ENCODE measurements around the gene MAD1L1.

Gene MAD1L1

GRCh38 chr7:1815051-1815481 lies 417.7 kb downstream of the MAD1L1 start:
- Histone ChIP-seq H3K4me3 (ENCODE audit: severe bottlenecking) (no peak overlapping the region), H3K27ac (ENCODE audit: poor library complexity, severe bottlenecking) (no peak overlapping the region), H3K4me1 (ENCODE audit: insufficient read depth, poor library complexity, severe bottlenecking) (no peaks in the 10 kb centered on the region), H3K27me3 (ENCODE audit: insufficient read depth, poor library complexity, severe bottlenecking) (no peaks in the 10 kb centered on the region), H3K9me3 (ENCODE audit: severe bottlenecking) (no peaks in the 10 kb centered on the region), H3K36me3 (ENCODE audit: low read depth) (no peaks in the 10 kb centered on the region)
- no peak for TF ChIP-seq CTCF (IDR thresholded peaks at IDR 0.05; ENCODE audit: poor library complexity, severe bottlenecking)
- DNase-seq (ENCODE audit: low spot score) (no peak), ATAC-seq (ENCODE audit: low read depth) (no peak)

GRCh38 chr7:1814089-1814811 lies 418.5 kb downstream of the MAD1L1 start:
- no peak for ATAC-seq (ENCODE audit: low read depth)
- Histone ChIP-seq H3K27ac (ENCODE audit: poor library complexity, severe bottlenecking) (no peak overlapping the region), H3K4me1 (ENCODE audit: insufficient read depth, poor library complexity, severe bottlenecking) (no peaks in the 10 kb centered on the region), H3K36me3 (ENCODE audit: low read depth) (no peaks in the 10 kb centered on the region), H3K9me3 (ENCODE audit: severe bottlenecking) (no peaks in the 10 kb centered on the region), H3K27me3 (ENCODE audit: insufficient read depth, poor library complexity, severe bottlenecking) (no peaks in the 10 kb centered on the region), H3K4me3 (ENCODE audit: severe bottlenecking) (no peak overlapping the region)
- no peak for TF ChIP-seq CTCF (IDR thresholded peaks at IDR 0.05; ENCODE audit: poor library complexity, severe bottlenecking)
- DNase-seq (ENCODE audit: low spot score), result no peak

GRCh38 chr7:1813394-1814088 lies 419.2 kb downstream of the MAD1L1 start:
- Histone ChIP-seq H3K27me3 (ENCODE audit: insufficient read depth, poor library complexity, severe bottlenecking) (no peaks in the 10 kb centered on the region), H3K4me3 (ENCODE audit: severe bottlenecking) (no peak overlapping the region), H3K27ac (ENCODE audit: poor library complexity, severe bottlenecking) (no peak overlapping the region), H3K36me3 (ENCODE audit: low read depth) (no peaks in the 10 kb centered on the region), H3K9me3 (ENCODE audit: severe bottlenecking) (no peaks in the 10 kb centered on the region), H3K4me1 (ENCODE audit: insufficient read depth, poor library complexity, severe bottlenecking) (no peaks in the 10 kb centered on the region)
- no peak for TF ChIP-seq CTCF (IDR thresholded peaks at IDR 0.05; ENCODE audit: poor library complexity, severe bottlenecking)
- ATAC-seq (ENCODE audit: low read depth), result no peak
- no peak for DNase-seq (ENCODE audit: low spot score)

DNA sequence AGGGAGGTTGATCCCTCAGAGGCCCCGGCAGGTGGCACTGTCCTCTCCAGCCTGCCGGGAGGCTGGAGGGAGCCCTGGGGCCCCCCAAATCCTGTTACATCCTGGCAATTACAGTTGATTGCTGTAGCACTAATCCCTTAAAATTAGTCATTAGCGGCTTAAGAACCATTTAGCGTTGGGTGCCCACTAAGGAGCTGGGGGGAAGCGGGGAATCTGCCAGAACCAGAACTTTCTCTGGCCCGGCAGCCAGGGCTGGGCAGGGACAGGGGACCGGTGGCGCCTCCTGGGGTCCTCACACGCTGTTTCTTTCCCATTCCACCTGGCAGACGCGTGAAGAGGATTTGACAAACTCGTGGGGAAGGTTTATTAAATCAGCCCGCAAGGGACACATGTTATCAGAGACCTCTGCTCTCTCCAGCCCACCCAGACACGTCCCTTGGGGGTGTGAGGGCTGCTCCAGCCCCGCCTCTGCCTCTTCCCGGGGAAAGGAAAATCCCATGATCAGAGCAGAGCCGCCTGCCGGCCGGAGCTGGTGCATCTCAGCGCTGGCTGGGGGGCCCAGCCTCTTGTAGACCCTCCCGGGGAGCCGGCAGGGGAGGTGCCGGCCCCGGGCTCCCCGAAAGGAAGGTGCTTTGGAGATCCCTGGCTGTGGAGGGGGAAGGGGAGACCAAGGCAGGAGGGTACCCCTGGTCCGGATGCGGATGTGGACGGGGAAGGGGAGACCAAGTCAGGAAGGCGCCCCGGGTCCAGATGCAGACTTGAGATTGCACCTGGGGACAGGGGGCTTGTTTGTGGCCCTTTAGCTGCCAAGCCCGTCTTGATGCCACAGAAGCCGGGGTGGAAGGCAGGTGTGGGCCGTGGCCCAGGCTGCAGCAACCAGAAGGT lies 420.0 kb downstream of the MAD1L1 start:
- Histone ChIP-seq H3K9me3 (ENCODE audit: severe bottlenecking) (no peaks in the 10 kb centered on the region), H3K36me3 (ENCODE audit: low read depth) (no peaks in the 10 kb centered on the region), H3K4me3 (ENCODE audit: severe bottlenecking) (no peak overlapping the region), H3K27me3 (ENCODE audit: insufficient read depth, poor library complexity, severe bottlenecking) (no peaks in the 10 kb centered on the region), H3K4me1 (ENCODE audit: insufficient read depth, poor library complexity, severe bottlenecking) (no peaks in the 10 kb centered on the region), H3K27ac (ENCODE audit: poor library complexity, severe bottlenecking) (no peak overlapping the region)
- ATAC-seq (ENCODE audit: low read depth), result peak; percentile 72
- DNase-seq (ENCODE audit: low spot score), result no peak
- TF ChIP-seq CTCF (IDR thresholded peaks at IDR 0.05; ENCODE audit: poor library complexity, severe bottlenecking), result peak; percentile 63

Measured in RWPE2 (cell line).